Ishikawa (cell line): ENCODE data around the gene XRRA1.

Experiments
- CEBPB ChIP-seq: IDR thresholded peaks from 2 replicates; pipeline ENCODE4 v1.6.1; 2012
- CREB1 ChIP-seq: IDR thresholded peaks from 2 replicates; pipeline ENCODE4 v1.6.1; 2012; ENCODE audit warnings: low read depth
- EP300 ChIP-seq: IDR thresholded peaks from 2 replicates; pipeline ENCODE4 v1.6.1; 2012; ENCODE audit warnings: borderline replicate concordance
- FOXM1 ChIP-seq: IDR thresholded peaks from 2 replicates; pipeline ENCODE4 v1.6.1; 2012; ENCODE audit warnings: low read depth, borderline replicate concordance
- MAX ChIP-seq: IDR thresholded peaks from 2 replicates; pipeline ENCODE4 v1.6.1; 2012
- NFIC ChIP-seq: IDR thresholded peaks from 2 replicates; pipeline ENCODE4 v1.6.1; 2012
- RAD21 ChIP-seq: IDR thresholded peaks from 2 replicates; pipeline ENCODE4 v1.6.1; 2012; ENCODE audit warnings: low read depth
- REST ChIP-seq: IDR thresholded peaks from 2 replicates; pipeline ENCODE4 v1.6.1; 2012; ENCODE audit warnings: low read depth, mild to moderate bottlenecking
- TAF1 ChIP-seq: IDR thresholded peaks from 2 replicates; pipeline ENCODE4 v1.6.1; 2012; ENCODE audit warnings: low read depth, mild to moderate bottlenecking
- YY1 ChIP-seq: IDR thresholded peaks from 2 replicates; pipeline ENCODE4 v1.6.1; 2012; ENCODE audit warnings: low read depth
- ZBTB7A ChIP-seq: IDR thresholded peaks from 2 replicates; pipeline ENCODE4 v1.6.1; 2012; ENCODE audit warnings: low read depth

- TF ChIP-seq MAX (no peak), REST (no peak), ZBTB7A (no peak), RAD21 (no peak), CEBPB (no peak), CREB1 (no peak), FOXM1 (no peak), YY1 (no peak), NFIC (no peak), EP300 (no peak), TAF1 (no peak)
These were observed 101.5 kb downstream of the XRRA1 start for GRCh38 chr11:74847395-74847794.
